ENCODE results near the gene DRAXIN. TPM values are rescaled to one million over a fixed set of nuclear protein-coding genes. Genes with fewer than 3 reads are reported as not detected.

The DRAXIN gene
- total RNA-seq, 1 donor from 2014 or later, result 0.09 TPM

DNA sequence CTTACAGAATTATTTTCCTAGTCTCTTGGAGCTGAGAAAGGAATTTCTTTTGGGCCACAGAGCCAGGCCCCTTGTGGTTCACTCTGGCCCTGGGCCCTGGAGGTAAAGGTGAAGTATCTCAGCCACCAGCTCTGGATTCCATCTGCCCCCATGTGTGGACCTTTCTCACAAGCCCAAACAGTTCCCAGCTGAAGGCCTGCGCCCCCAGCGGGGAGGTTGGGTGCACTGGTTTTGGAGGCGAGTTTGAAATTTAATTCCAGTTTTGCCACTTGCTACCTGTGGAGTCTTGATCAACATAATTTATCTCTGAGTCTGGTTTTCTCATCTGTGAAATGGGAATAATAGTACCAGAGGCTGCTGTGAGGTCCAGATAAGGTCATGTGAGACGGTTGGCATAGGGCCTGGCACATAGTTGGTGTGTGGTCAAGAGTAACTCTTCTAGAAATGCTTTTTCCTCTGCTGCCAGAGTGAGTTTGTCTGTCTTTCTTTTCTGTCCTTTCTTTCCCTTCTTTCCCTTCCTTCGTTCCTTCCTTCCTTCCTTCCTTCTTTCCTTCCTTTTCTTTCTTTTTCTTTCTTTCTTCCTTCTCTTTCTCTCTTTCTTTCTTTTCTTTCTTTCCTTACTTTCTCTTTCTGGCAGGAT lies 50.5 kb downstream of the DRAXIN start:
- no peak overlapping the region for H3K27ac ChIP-seq
- H3K4me1 ChIP-seq, result peaks cover 22% of the 10 kb centered on the region
- ATAC-seq (no peak), DNase-seq (no peak)
- H3K27me3 ChIP-seq, result no peaks in the 10 kb centered on the region
- no peak for TF ChIP-seq CTCF (IDR thresholded peaks at IDR 0.05)
- peaks cover 16% of the 10 kb centered on the region for H3K36me3 ChIP-seq
- intact Hi-C loops (cut with DNase I), result no loop called here
- H3K4me3 ChIP-seq, result no peak overlapping the region
- no peaks in the 10 kb centered on the region for H3K9me3 ChIP-seq

DNA sequence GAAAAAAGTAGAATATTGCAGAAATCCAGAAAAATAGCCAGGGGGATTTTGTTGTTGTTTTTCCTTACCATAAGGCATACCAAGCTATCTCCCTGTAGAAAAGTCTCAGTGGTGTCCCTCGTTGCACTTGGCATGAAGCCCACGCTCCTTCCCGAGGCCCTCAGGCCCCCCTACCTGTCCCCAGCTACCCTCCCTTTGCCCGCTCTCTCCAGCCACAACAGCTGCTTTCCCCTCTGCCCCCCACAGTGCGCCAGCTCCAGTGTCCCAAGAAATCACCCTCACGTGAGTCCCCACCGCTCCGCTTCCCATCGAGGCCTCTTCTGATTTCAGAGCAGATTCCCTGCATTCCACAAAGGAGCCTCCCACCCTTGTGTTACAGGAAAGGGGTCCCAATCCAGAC lies 52.8 kb downstream of the DRAXIN start:
- no peaks in the 10 kb centered on the region for H3K27me3 ChIP-seq
- H3K4me3 ChIP-seq, result no peak overlapping the region
- no peak overlapping the region for H3K27ac ChIP-seq
- H3K9me3 ChIP-seq, result no peaks in the 10 kb centered on the region
- intact Hi-C loops (cut with DNase I), result no loop called here
- DNase-seq, result no peak
- H3K4me1 ChIP-seq, result peaks cover 11% of the 10 kb centered on the region
- no peak for TF ChIP-seq CTCF (IDR thresholded peaks at IDR 0.05)
- H3K36me3 ChIP-seq, result peaks cover 35% of the 10 kb centered on the region
- ATAC-seq, result no peak

- intact Hi-C loops (cut with DNase I), result no loop called here
- no peak for TF ChIP-seq CTCF (IDR thresholded peaks at IDR 0.05)
- H3K9me3 ChIP-seq, result no peaks in the 10 kb centered on the region
- H3K4me3 ChIP-seq, result no peak overlapping the region
- H3K27me3 ChIP-seq, result no peaks in the 10 kb centered on the region
- no peak overlapping the region for H3K27ac ChIP-seq
- ATAC-seq (no peak), DNase-seq (no peak)
- no peaks in the 10 kb centered on the region for H3K4me1 ChIP-seq
- H3K36me3 ChIP-seq, result peaks cover 53% of the 10 kb centered on the region
These were observed 54.6 kb downstream of the DRAXIN start for GRCh38 chr1:11746092-11746491.

GRCh38 chr1:11746795-11747487 lies 55.4 kb downstream of the DRAXIN start:
- Histone ChIP-seq H3K4me3 (no peak overlapping the region), H3K36me3 (peaks cover 53% of the 10 kb centered on the region), H3K9me3 (no peaks in the 10 kb centered on the region), H3K4me1 (no peaks in the 10 kb centered on the region), H3K27me3 (no peaks in the 10 kb centered on the region), H3K27ac (no peak overlapping the region)
- no peak for DNase-seq
- TF ChIP-seq CTCF (IDR thresholded peaks at IDR 0.05), result no peak
- ATAC-seq, result no peak
- intact Hi-C loops (cut with DNase I), result no loop called here

GRCh38 chr1:11748294-11749202 lies 57.0 kb downstream of the DRAXIN start:
- Histone ChIP-seq H3K9me3 (no peaks in the 10 kb centered on the region), H3K4me3 (no peak overlapping the region), H3K4me1 (no peaks in the 10 kb centered on the region), H3K27ac (no peak overlapping the region), H3K36me3 (peaks cover 53% of the 10 kb centered on the region), H3K27me3 (no peaks in the 10 kb centered on the region)
- intact Hi-C loops (cut with DNase I), result no loop called here
- ATAC-seq (no peak), DNase-seq (no peak)
- TF ChIP-seq CTCF (IDR thresholded peaks at IDR 0.05), result no peak
